Measurements from ENCODE around the gene PLPP1. TPM values are rescaled to one million over a fixed set of nuclear protein-coding genes. Genes with fewer than 3 reads are reported as not detected.
A peak's percentile ranks its signal among the peaks of the same experiment; 100 is the strongest.

Gene PLPP1
- total RNA-seq, result 10 to 100 TPM; 56.2 to 80.4 TPM
- 10 to 100 TPM; 66.5 to 93.6 (median 87.6) TPM for polyA plus RNA-seq (ENCODE audit: insufficient read length in 6 of 6)
- long read RNA-seq, donor 1, transcript PLPP1-202 (6 exons, 1,597 nt), result major isoform, 53 of 68 reads
- long read RNA-seq, donor 1, transcript PLPP1-201 (6 exons, 1,550 nt), result minor isoform, 5 of 68 reads
- long read RNA-seq, donor 1, partial matches to known transcripts, result 0 of 68 reads
- long read RNA-seq, donor 1, other reads (novel, unspliced or antisense), result 10 of 68 reads
- long read RNA-seq, donor 2, transcript PLPP1-202 (6 exons, 1,597 nt), result major isoform, 38 of 91 reads
- long read RNA-seq, donor 2, partial matches to known transcripts, result 41 of 91 reads
- long read RNA-seq, donor 2, other reads (novel, unspliced or antisense), result 7 of 91 reads
- long read RNA-seq, donor 3, transcript PLPP1-202 (6 exons, 1,597 nt), result major isoform, 52 of 56 reads
- long read RNA-seq, donor 3, partial matches to known transcripts, result 0 of 56 reads
- long read RNA-seq, donor 3, other reads (novel, unspliced or antisense), result 0 of 56 reads
- long read RNA-seq, donor 4, transcript PLPP1-201 (6 exons, 1,550 nt), result minor isoform, 8 of 92 reads
- long read RNA-seq, donor 4, transcript PLPP1-202 (6 exons, 1,597 nt), result major isoform, 77 of 92 reads
- long read RNA-seq, donor 4, partial matches to known transcripts, result 1 of 92 reads
- long read RNA-seq, donor 4, other reads (novel, unspliced or antisense), result 6 of 92 reads
- long read RNA-seq, donor 5, transcript PLPP1-202 (6 exons, 1,597 nt), result major isoform, 45 of 52 reads
- long read RNA-seq, donor 5, transcript PLPP1-201 (6 exons, 1,550 nt), result minor isoform, 7 of 52 reads
- long read RNA-seq, donor 5, partial matches to known transcripts, result 0 of 52 reads
- long read RNA-seq, donor 5, other reads (novel, unspliced or antisense), result 0 of 52 reads
- long read RNA-seq, donor 6, transcript PLPP1-201 (6 exons, 1,550 nt), result minor isoform, 5 of 65 reads
- long read RNA-seq, donor 6, transcript PLPP1-202 (6 exons, 1,597 nt), result major isoform, 42 of 65 reads
- long read RNA-seq, donor 6, partial matches to known transcripts, result 11 of 65 reads
- long read RNA-seq, donor 6, other reads (novel, unspliced or antisense), result 7 of 65 reads
- long read RNA-seq, donor 7, transcript PLPP1-202 (6 exons, 1,597 nt), result major isoform, 33 of 48 reads
- long read RNA-seq, donor 7, transcript PLPP1-201 (6 exons, 1,550 nt), result minor isoform, 7 of 48 reads
- long read RNA-seq, donor 7, partial matches to known transcripts, result 0 of 48 reads
- long read RNA-seq, donor 7, other reads (novel, unspliced or antisense), result 8 of 48 reads
- long read RNA-seq, donor 8, transcript PLPP1-202 (6 exons, 1,597 nt), result major isoform, 51 of 59 reads
- long read RNA-seq, donor 8, partial matches to known transcripts, result 0 of 59 reads
- long read RNA-seq, donor 8, other reads (novel, unspliced or antisense), result 5 of 59 reads
- long read RNA-seq, donor 9, partial matches to known transcripts, result 0 of 1 reads
- long read RNA-seq, donor 9, other reads (novel, unspliced or antisense), result 0 of 1 reads
- long read RNA-seq, donor 10, transcript PLPP1-202 (6 exons, 1,597 nt), result major isoform, 38 of 44 reads
- long read RNA-seq, donor 10, partial matches to known transcripts, result 1 of 44 reads
- long read RNA-seq, donor 10, other reads (novel, unspliced or antisense), result 3 of 44 reads
- long read RNA-seq, donor 11, transcript PLPP1-202 (6 exons, 1,597 nt), result major isoform, 23 of 44 reads
- long read RNA-seq, donor 11, partial matches to known transcripts, result 17 of 44 reads
- long read RNA-seq, donor 11, other reads (novel, unspliced or antisense), result 0 of 44 reads
- long read RNA-seq, donor 12, transcript PLPP1-202 (6 exons, 1,597 nt), result major isoform, 32 of 33 reads
- long read RNA-seq, donor 12, partial matches to known transcripts, result 0 of 33 reads
- long read RNA-seq, donor 12, other reads (novel, unspliced or antisense), result 0 of 33 reads

DNA sequence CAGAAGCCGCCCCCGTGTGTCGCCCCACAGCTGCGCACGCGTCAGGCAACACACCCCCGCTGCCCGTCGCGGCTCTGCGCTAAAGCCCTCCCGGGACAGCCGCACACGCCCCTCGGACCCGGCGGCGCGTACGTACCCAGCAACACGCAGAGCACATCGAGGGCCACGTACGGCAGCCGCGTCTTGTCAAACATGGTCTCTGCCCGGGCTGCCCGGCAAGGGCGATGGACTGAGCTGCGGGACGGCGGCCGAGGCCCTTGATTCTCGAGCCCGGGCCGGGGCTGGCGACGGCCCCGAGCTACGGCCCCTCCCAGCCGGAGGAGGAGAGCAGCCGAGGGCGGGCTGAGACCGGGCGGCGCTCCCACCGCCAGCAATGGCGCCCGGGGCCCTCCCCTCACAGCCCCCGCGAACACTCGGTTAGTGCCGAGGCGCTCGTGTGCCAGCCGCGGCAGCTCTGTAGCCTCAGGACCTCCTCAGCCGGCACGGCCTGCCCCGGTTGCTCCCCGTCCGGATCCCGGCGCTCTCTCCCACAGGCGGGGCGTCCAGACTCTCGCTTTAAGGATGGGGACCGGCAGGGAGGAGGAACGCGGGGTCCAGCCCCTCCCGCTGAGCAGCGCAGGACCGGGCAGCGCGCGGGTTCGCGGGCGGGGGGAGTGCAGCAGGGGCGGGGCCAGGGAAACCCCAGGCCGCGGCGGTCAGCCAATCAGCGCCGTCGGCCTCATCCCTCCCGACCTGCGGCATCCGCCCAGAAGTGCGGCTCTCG is at the start of gene PLPP1:
PLPP1 (minus strand) TSS at position 529 of the 763 bp plus-strand sequence; CDS start at position 194, 335 bp downstream.
- ATAC-seq (peak; percentile 97), DNase-seq (peak; percentile 90 to 95 (median 93))
- Histone ChIP-seq H3K27me3 (peaks cover 0 to 31% of the 10 kb centered on the region in 2 donors), H3K36me3 (no peaks in the 10 kb centered on the region), H3K4me3 (peak within 1 kb of the TSS; percentile 72 to 81), H3K27ac (peak within 1 kb of the TSS; percentile 86 to 91), H3K9me3 (no peaks in the 10 kb centered on the region), H3K4me1 (peaks cover 0 to 31% of the 10 kb centered on the region in 2 donors)
- intact Hi-C loops (cut with DNase I), result no loop called here
- TF ChIP-seq, protein P1, sequence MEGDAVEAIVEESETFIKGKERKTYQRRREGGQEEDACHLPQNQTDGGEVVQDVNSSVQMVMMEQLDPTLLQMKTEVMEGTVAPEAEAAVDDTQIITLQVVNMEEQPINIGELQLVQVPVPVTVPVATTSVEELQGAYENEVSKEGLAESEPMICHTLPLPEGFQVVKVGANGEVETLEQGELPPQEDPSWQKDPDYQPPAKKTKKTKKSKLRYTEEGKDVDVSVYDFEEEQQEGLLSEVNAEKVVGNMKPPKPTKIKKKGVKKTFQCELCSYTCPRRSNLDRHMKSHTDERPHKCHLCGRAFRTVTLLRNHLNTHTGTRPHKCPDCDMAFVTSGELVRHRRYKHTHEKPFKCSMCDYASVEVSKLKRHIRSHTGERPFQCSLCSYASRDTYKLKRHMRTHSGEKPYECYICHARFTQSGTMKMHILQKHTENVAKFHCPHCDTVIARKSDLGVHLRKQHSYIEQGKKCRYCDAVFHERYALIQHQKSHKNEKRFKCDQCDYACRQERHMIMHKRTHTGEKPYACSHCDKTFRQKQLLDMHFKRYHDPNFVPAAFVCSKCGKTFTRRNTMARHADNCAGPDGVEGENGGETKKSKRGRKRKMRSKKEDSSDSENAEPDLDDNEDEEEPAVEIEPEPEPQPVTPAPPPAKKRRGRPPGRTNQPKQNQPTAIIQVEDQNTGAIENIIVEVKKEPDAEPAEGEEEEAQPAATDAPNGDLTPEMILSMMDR (IDR thresholded peaks at IDR 0.05), result no peak

DNA sequence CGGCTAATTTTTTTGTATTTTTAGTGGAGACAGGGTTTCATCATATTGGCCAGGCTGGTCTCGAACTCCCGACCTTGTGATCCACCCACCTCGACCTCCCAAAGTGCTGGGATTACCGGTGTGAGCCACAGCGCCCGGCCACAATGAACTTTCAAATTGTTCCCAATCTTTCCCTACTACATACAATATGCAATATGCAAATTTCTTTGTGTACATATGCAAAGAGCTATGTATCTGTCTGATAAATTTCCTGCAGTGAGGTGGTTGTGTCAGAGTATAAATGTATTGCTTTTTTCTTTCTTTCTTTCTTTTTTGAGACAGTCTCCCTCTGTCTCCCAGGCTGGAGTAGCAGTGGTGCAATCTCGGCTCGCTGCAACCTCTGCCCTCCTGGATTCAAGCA is 48.8 kb upstream of the PLPP1 start:
- ATAC-seq, result no peak
- intact Hi-C loops (cut with DNase I), result no loop called here

DNA sequence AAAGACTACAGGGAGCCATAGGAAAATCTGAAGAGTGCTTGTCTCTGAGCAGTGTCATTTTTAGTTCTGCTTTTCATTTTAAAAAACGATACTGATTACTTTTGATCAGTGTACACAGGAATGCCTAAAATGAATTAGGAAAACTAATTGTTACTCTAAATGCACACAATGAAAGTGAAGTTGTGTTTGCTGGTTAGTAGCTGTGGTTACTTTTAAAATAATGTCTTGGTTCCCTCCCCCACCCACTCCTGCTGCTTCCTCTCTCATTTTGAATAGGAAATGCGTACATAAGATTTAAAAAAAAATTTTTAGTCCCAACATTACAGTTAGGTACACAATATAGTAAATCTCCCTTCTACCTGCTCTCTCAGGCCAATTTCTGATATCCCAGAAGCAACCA is 47.5 kb upstream of the PLPP1 start:
- ATAC-seq (no peak), DNase-seq (no peak)
- Histone ChIP-seq H3K4me3 (no peak overlapping the region), H3K4me1 (peaks cover 0 to 11% of the 10 kb centered on the region in 2 donors), H3K9me3 (no peaks in the 10 kb centered on the region), H3K36me3 (no peaks in the 10 kb centered on the region), H3K27me3 (no peaks in the 10 kb centered on the region), H3K27ac (no peak overlapping the region)
- TF ChIP-seq, protein P1 (IDR thresholded peaks at IDR 0.05), result no peak
- intact Hi-C loops (cut with DNase I), result no loop called here

More for the DNA sequence above, 48.8 kb upstream of the PLPP1 start:
- peaks cover 0 to 1% of the 10 kb centered on the region in 2 donors for H3K9me3 ChIP-seq
- H3K27ac ChIP-seq, result no peak overlapping the region
- H3K27me3 ChIP-seq, result no peaks in the 10 kb centered on the region
- H3K4me3 ChIP-seq, result no peak overlapping the region
- TF ChIP-seq, protein P1 (IDR thresholded peaks at IDR 0.05), result no peak
- H3K36me3 ChIP-seq, result no peaks in the 10 kb centered on the region
- DNase-seq, result no peak
- H3K4me1 ChIP-seq, result peaks cover 0 to 7% of the 10 kb centered on the region in 2 donors

DNA sequence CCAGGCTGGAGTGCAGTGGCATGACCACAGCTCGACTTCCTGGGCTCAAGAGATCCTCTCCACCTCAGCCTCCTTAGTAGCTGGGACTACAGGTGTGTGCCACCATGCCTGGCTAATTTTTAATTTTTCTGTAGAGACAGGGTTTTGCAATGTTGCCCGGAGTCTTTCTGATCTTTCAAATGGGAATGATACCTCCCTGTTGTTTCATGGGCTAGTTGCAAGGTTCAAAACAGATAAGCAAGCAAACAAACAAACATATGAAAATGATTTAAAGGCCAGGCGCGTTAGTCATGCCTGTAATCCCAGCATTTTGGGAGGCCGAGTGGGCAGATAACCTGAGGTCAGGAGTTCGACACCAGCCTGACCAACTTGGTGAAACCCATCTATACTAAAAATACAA is 45.3 kb upstream of the PLPP1 start:
- Histone ChIP-seq H3K27ac (no peak overlapping the region), H3K9me3 (no peaks in the 10 kb centered on the region), H3K27me3 (no peaks in the 10 kb centered on the region), H3K4me1 (peaks cover 0 to 18% of the 10 kb centered on the region in 2 donors), H3K4me3 (no peak overlapping the region), H3K36me3 (no peaks in the 10 kb centered on the region)
- DNase-seq (no peak), ATAC-seq (no peak)
- TF ChIP-seq, protein P1 (IDR thresholded peaks at IDR 0.05), result no peak
- intact Hi-C loops (cut with DNase I), result no loop called here

All from left lung (tissue), 14 donors.